H1 (cell line): Measurements from ENCODE around the gene GPC3. TPM values are rescaled to one million over a fixed set of nuclear protein-coding genes. Genes with fewer than 3 reads are reported as not detected.

Experiments used
- CTCF ChIA-PET: fragments of 300-600 bp; sonication (Branson Sonifier 250); formaldehyde crosslinking; loops from one replicate; lab custom pipeline; 2021; ENCODE audit not compliant: partially characterized antibody; lab: Charles Lee
- POLR2A ChIA-PET: fragments of 300-600 bp; sonication (Branson Sonifier 250); formaldehyde crosslinking; loops from one replicate; lab custom pipeline; 2021; ENCODE audit warnings: inconsistent platforms; ENCODE audit not compliant: partially characterized antibody; lab: Charles Lee
- DNase-seq, 2 experiments: peaks; one replicate each; pipeline versions ENCODE4 v3.0.0 to v3.0.0-alpha.2; 2010 to 2022; ENCODE audit warnings: low spot score in 2 of 2, low read depth in 1 of 2, mixed read lengths in 1 of 2
- FAIRE-seq: peaks from 2 replicates; lab custom pipeline; 2011; peaks lifted over from hg19 to GRCh38; lab: Jason Lieb, UNC
- H2AFZ ChIP-seq: 2 replicates; pipeline ENCODE4 v1.8.1; 2012; ENCODE audit warnings: low read length, inconsistent platforms
- H2AK5ac ChIP-seq: 2 replicates; pipeline ENCODE4 v1.6.1; 2013; ENCODE audit warnings: low read depth, low read length
- H2BK120ac ChIP-seq: replicated peaks from 2 replicates; pipeline ENCODE3; 2013; ENCODE audit warnings: low read depth, low read length, inconsistent platforms
- H2BK12ac ChIP-seq: 2 replicates; pipeline ENCODE4 v1.6.1; 2013; ENCODE audit warnings: low read depth, low read length
- H2BK15ac ChIP-seq: 2 replicates; pipeline ENCODE4 v1.6.1; 2013; ENCODE audit warnings: low read length
- H2BK20ac ChIP-seq: 2 replicates; pipeline ENCODE4 v1.6.1; 2013; ENCODE audit warnings: low read length
- H2BK5ac ChIP-seq: 2 replicates; pipeline ENCODE4 v1.6.1; 2013; ENCODE audit warnings: low read depth, low read length
- H3K14ac ChIP-seq: 2 replicates; pipeline ENCODE4 v1.6.1; 2013; ENCODE audit warnings: inconsistent platforms; ENCODE audit not compliant: insufficient read length
- H3K18ac ChIP-seq: 2 replicates; pipeline ENCODE4 v1.6.1; 2013; ENCODE audit warnings: low read length; ENCODE audit errors: extremely low read depth
- H3K23ac ChIP-seq: 2 replicates; pipeline ENCODE4 v1.6.1; 2013; ENCODE audit warnings: inconsistent platforms; ENCODE audit not compliant: insufficient read length
- H3K23me2 ChIP-seq: 2 replicates; pipeline ENCODE4 v1.6.1; 2013; ENCODE audit warnings: low read depth, low read length
- H3K27ac ChIP-seq: 2 replicates; pipeline ENCODE4 v1.6.1; 2011; ENCODE audit warnings: low read depth, low read length, inconsistent platforms
- H3K27me3 ChIP-seq, 4 experiments: replicated peaks in 1 of 4; 1 replicate in 1 of 4; 2 replicates in 3 of 4; pipeline versions ENCODE4 v1.6.1 to v1.8.1; 2011 to 2013; ENCODE audit warnings: low read length in 3 of 4, mild to moderate bottlenecking in 3 of 4, inconsistent platforms in 2 of 4, mixed read lengths in 2 of 4, moderate library complexity in 1 of 4; ENCODE audit not compliant: control insufficient read depth in 3 of 4, insufficient read depth in 3 of 4; ENCODE audit errors: extremely low read depth in 1 of 4
- H3K36me3 ChIP-seq, 4 experiments: 2 replicates each; pipeline versions ENCODE4 v1.6.1 to v1.8.1; 2011 to 2013; ENCODE audit warnings: mild to moderate bottlenecking in 4 of 4, low read length in 3 of 4, moderate library complexity in 2 of 4, control low read depth in 1 of 4, inconsistent platforms in 1 of 4; ENCODE audit not compliant: insufficient read depth in 4 of 4, control insufficient read depth in 2 of 4
- H3K4ac ChIP-seq: replicated peaks from 2 replicates; pipeline ENCODE3; 2013; ENCODE audit warnings: low read length, low read depth, mixed read lengths, inconsistent platforms; ENCODE audit not compliant: insufficient read length
- H3K4me1 ChIP-seq, 4 experiments: replicated peaks in 1 of 4; 1 replicate in 1 of 4; 2 replicates in 3 of 4; pipeline versions ENCODE4 v1.6.1 to v1.8.1; 2011 to 2013; ENCODE audit warnings: low read length in 3 of 4, inconsistent platforms in 2 of 4, mixed read lengths in 1 of 4; ENCODE audit not compliant: insufficient read depth in 4 of 4, control insufficient read depth in 3 of 4
- H3K4me2 ChIP-seq, 2 experiments: 2 replicates each; pipeline versions ENCODE4 v1.6.1 to v1.8.1; 2011 to 2013; ENCODE audit warnings: low read depth in 2 of 2, low read length in 2 of 2, control low read depth in 1 of 2, inconsistent platforms in 1 of 2, mild to moderate bottlenecking in 1 of 2; ENCODE audit not compliant: insufficient read depth in 1 of 2
- H3K4me3 ChIP-seq, 4 experiments: fragments of 200-600, 300-600 bp in 1 of 4; sonication (generic), shearing (Covaris generic), sonication (Bioruptor Twin) in 1 of 4; 2 replicates each; pipeline versions ENCODE4 v1.5.1 to v1.8.1; 2011 to 2016; ENCODE audit warnings: low read length in 4 of 4, low read depth in 3 of 4, control low read depth in 2 of 4, inconsistent platforms in 2 of 4, mild to moderate bottlenecking in 2 of 4, mixed read lengths in 1 of 4, moderate library complexity in 1 of 4; ENCODE audit not compliant: insufficient read depth in 2 of 4; ENCODE audit errors: extremely low read depth in 1 of 4
- H3K56ac ChIP-seq: replicated peaks from 2 replicates; pipeline ENCODE3; 2013; ENCODE audit warnings: low read depth, mild to moderate bottlenecking, mixed read lengths, low read length, inconsistent platforms; ENCODE audit not compliant: insufficient read length
- H3K79me1 ChIP-seq: 2 replicates; pipeline ENCODE4 v1.6.1; 2013; ENCODE audit warnings: low read depth, low read length, control low read depth
- H3K79me2 ChIP-seq, 2 experiments: 2 replicates each; pipeline versions ENCODE4 v1.6.1 to v1.8.1; 2012 to 2013; ENCODE audit warnings: low read length in 2 of 2, mild to moderate bottlenecking in 2 of 2, inconsistent platforms in 1 of 2; ENCODE audit not compliant: insufficient read depth in 2 of 2, control insufficient read depth in 1 of 2
- H3K9ac ChIP-seq, 4 experiments: replicated peaks in 1 of 4; 1 replicate in 1 of 4; 2 replicates in 3 of 4; pipeline versions ENCODE4 v1.6.1 to v1.8.1; 2011 to 2013; ENCODE audit warnings: low read depth in 3 of 4, low read length in 3 of 4, control low read depth in 2 of 4, mild to moderate bottlenecking in 2 of 4, moderate library complexity in 2 of 4, inconsistent platforms in 1 of 4; ENCODE audit errors: extremely low read depth in 1 of 4
- H3K9me3 ChIP-seq, 2 experiments: 2 replicates each; pipeline versions ENCODE4 v1.6.1 to v1.8.1; 2012 to 2013; ENCODE audit warnings: mild to moderate bottlenecking in 2 of 2, moderate library complexity in 2 of 2, control low read depth in 1 of 2, inconsistent platforms in 1 of 2, low read depth in 1 of 2, low read length in 1 of 2, mixed read lengths in 1 of 2; ENCODE audit not compliant: insufficient read depth in 2 of 2
- H4K20me1 ChIP-seq, 2 experiments: replicated peaks in 1 of 2; 2 replicates each; pipeline versions ENCODE3 to v1.8.1; 2011 to 2013; ENCODE audit warnings: inconsistent platforms in 2 of 2, low read length in 2 of 2, mild to moderate bottlenecking in 1 of 2; ENCODE audit not compliant: insufficient read depth in 2 of 2, control insufficient read depth in 1 of 2
- H4K5ac ChIP-seq: 2 replicates; pipeline ENCODE4 v1.6.1; 2013; ENCODE audit warnings: low read length, low read depth, mixed read lengths, inconsistent platforms; ENCODE audit not compliant: insufficient read length
- H4K8ac ChIP-seq: 2 replicates; pipeline ENCODE4 v1.8.0; 2013; ENCODE audit warnings: mild to moderate bottlenecking, moderate library complexity, low read length, inconsistent platforms; ENCODE audit not compliant: insufficient read depth; ENCODE audit errors: extremely low read depth
- H4K91ac ChIP-seq: replicated peaks from 2 replicates; pipeline ENCODE3; 2013; ENCODE audit warnings: low read length, mixed read lengths, inconsistent platforms; ENCODE audit not compliant: insufficient read length
- BACH1 ChIP-seq: IDR thresholded peaks from 2 replicates; pipeline ENCODE4 v1.6.1; 2012; ENCODE audit warnings: low read length, improper control_type of control experiment
- CHD1 ChIP-seq: IDR thresholded peaks from 2 replicates; pipeline ENCODE4 v1.6.1; 2012; ENCODE audit warnings: low read depth, low read length, improper control_type of control experiment
- CHD2 ChIP-seq: IDR thresholded peaks from 2 replicates; pipeline ENCODE4 v1.6.1; 2012; ENCODE audit warnings: low read length, improper control_type of control experiment
- EGR1 ChIP-seq: IDR thresholded peaks from 2 replicates; pipeline ENCODE4 v1.6.1; 2011; ENCODE audit warnings: low read depth, low read length, borderline replicate concordance
- WGBS, 2 experiments: shearing (Covaris generic) in 1 of 2; methylation state at CpG; one replicate each; pipeline versions ENCODE4 v1.1.6 to v1.1.7; 2013 to 2015; ENCODE audit warnings: low lambda C conversion rate in 2 of 2, mixed read lengths in 2 of 2, inconsistent platforms in 1 of 2, low coverage in 1 of 2, missing lambda C conversion rate in 1 of 2; ENCODE audit not compliant: insufficient replicate concordance in 2 of 2, insufficient coverage in 1 of 2, insufficient read length in 1 of 2; ENCODE audit errors: extremely low coverage in 1 of 2, missing lambda C conversion rate in 1 of 2; 5-methylcytosine and 5-hydroxymethylcytosine counted together
- polyA plus RNA-seq, 7 experiments: library from polyadenylated mRNA; depleted of rRNA in 3 of 7; stranded (reverse) in 5 of 7; unstranded in 2 of 7; fragments of >200 nt in 5 of 7; fragments of 200-250 nt in 2 of 7; gene quantifications; 1 replicate in 5 of 7; 2 replicates in 1 of 7; 4 replicates in 1 of 7; pipeline versions ENCODE4 v1.2.1 to v1.2.3, GENCODE V29; 2011 to 2013; ENCODE audit warnings: missing spikeins in 2 of 7, mixed read lengths in 2 of 7
- total RNA-seq: library from RNA; stranded (reverse); fragmentation: NEBNext Ultra II Directional; extraction: Animal tissue kit (Norgen Biotek cat#: 25700); gene quantifications from 2 replicates; pipeline ENCODE4 v1.2.1, GENCODE V29; 2021
- TF ChIP-seq, protein P1 (sequence below): IDR thresholded peaks from 2 replicates; pipeline ENCODE4 v1.6.1; 2011; ENCODE audit warnings: low read depth, mild to moderate bottlenecking, low read length; ENCODE audit not compliant: insufficient read depth

Gene GPC3
- total and polyA plus RNA-seq, 2 of the 8 experiments (the other 6 are each of a cell fraction or from before 2014, with no cell fraction given): 64.8 to 71.9 TPM

DNA sequence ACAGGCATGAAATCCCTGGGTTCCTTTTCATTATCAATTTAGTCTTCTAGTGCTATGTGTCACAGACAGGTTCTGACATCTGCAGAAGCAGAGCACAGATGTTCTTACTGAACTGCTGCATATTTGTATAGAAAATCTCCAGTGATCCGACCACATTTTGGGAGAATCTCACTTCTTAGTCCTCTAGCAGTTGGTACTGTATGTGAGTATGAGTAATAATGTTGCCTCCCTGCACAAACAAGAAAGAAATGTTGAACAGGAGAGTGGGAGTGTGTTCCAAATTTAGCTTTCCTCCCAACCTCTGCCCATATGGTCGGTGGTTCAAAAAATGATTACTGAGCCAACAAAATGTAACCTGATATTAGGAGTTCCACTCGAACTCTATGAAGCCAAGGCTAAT lies 404.8 kb downstream of the GPC3 start:
- Histone ChIP-seq H3K4ac (no peak overlapping the region), H4K8ac (no peak overlapping the region), H3K4me3 (no peak overlapping the region), H3K14ac (no peak overlapping the region), H2BK20ac (no peak overlapping the region), H2AFZ (no peak overlapping the region), H4K5ac (no peak overlapping the region), H2BK120ac (no peak overlapping the region), H3K9ac (no peak overlapping the region), H3K79me2 (no peaks in the 10 kb centered on the region), H2AK5ac (no peak overlapping the region), H4K91ac (no peak overlapping the region), H3K18ac (no peak overlapping the region), H3K23me2 (no peaks in the 10 kb centered on the region), H3K27ac (no peak overlapping the region), H2BK5ac (no peak overlapping the region), H3K79me1 (no peaks in the 10 kb centered on the region), H4K20me1 (no peaks in the 10 kb centered on the region), H3K23ac (no peak overlapping the region), H2BK12ac (no peak overlapping the region), H3K36me3 (no peaks in the 10 kb centered on the region), H3K4me2 (no peak overlapping the region), H3K56ac (no peak overlapping the region), H3K9me3 (no peaks in the 10 kb centered on the region), H3K27me3 (no peaks in the 10 kb centered on the region), H3K4me1 (no peaks in the 10 kb centered on the region), H2BK15ac (no peak overlapping the region)
- TF ChIP-seq, protein P1, sequence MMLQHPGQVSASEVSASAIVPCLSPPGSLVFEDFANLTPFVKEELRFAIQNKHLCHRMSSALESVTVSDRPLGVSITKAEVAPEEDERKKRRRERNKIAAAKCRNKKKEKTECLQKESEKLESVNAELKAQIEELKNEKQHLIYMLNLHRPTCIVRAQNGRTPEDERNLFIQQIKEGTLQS: no peak
- TF ChIP-seq CHD1: no peak
- TF ChIP-seq BACH1: no peak
- no peak for TF ChIP-seq CHD2
- TF ChIP-seq EGR1: no peak
- WGBS, 2 experiments: 93% methylated on average over 3 of the region's 3 CpGs; no CpG with 5 or more reads in 1 of the 2 experiments
- POLR2A ChIA-PET: interaction anchor here (0.7 kb wide), 1 partner anchor 181 kb away, joined by 3 read pairs; no protein-coding TSS in a partner anchor
- CTCF ChIA-PET: no interaction called here
- FAIRE-seq: no peak
- DNase-seq: no peak
